ENCODE results near the gene HACE1.
A peak's percentile ranks its signal among the peaks of the same experiment; 100 is the strongest.
"Not testable (repeated sequence)": the region's sequence is repeated elsewhere in the genome, so short reads cannot be mapped to it uniquely, and the experiment has no call there.

The HACE1 gene

GRCh38 chr6:104859225-104860146, at the start of gene HACE1:
HACE1 (minus strand) TSS chr6:104859919; CDS start chr6:104859642, 277 bp downstream.
- peak; percentile 90 for DNase-seq

DNA sequence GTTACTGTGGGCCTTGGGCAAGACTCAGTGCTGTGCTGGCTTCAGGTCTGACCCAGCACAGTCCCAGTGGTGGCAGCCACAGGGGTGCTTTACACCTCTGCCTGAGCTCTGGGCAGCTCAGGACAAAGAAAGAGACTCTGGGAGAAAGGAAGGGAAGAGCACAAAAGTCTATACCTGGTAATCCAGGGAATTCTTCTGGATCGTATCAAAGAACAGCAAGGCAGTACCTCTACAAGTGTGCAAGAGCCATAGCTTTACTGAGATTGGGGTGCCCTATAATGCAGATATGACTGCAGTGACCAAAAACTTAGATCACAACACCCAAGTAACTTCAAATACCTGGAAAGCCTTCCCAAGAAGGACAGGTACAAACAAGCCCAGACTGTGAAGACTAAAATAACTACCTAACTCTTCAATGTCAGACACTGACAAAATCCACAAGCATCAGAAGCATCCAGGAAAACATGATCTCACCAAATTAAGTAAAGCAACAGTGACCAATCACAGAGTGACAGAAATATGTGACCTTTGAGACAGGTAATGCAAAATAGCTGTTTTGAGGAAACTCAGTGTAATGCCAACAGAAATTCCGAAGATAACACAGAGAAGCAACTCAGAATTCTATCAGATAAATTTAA, 49.3 kb upstream of the HACE1 start:
- DNase-seq, result no peak

GRCh38 chr6:104908031-104908887, 48.5 kb upstream of the HACE1 start:
- no peak for DNase-seq

GRCh38 chr6:104898893-104899292, 39.2 kb upstream of the HACE1 start:
- not testable (repeated sequence) for DNase-seq

GRCh38 chr6:104896914-104897313, 37.2 kb upstream of the HACE1 start:
- DNase-seq, result no peak

DNA sequence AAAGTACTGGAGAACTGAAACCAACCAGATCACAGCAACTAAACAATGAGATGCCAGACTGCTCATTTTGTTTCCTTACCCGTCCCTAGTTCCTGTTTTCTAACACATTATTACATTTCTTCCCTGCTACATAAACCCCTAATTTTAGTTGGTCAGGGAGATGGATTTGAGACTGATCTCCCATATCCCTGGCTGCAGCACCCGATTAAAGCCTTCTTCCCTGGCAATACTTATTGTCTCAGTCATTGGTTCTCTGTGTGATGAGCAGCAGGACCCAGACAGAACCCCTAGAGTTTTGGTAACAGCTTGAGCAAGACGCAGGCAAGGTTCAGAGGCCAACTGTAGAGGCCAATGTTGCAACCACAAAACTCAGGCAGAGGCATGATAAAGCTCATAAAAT, 28.3 kb upstream of the HACE1 start:
- DNase-seq, result no peak

DNA sequence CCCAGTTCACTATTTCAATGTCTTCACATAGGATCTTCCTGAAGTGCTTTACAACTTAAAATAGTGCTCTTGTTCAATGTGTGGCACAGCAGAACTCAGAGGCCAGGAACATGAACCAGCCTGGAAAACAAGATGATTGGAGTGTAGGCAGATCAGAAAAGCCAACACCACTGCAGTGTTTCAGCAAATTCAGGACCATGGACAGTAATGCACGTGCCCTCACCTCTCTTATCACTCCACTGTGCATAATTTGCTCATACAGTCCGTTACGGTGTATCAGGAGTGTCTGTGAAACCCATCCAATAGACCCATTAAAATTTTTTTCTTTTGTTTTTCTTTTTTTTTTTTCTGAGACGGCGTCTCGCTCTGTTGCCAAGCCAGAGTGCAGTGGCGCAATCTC, 27.6 kb upstream of the HACE1 start:
- no peak for DNase-seq

- no peak for DNase-seq
These were observed 25.9 kb upstream of the HACE1 start for GRCh38 chr6:104885518-104886043.

DNA sequence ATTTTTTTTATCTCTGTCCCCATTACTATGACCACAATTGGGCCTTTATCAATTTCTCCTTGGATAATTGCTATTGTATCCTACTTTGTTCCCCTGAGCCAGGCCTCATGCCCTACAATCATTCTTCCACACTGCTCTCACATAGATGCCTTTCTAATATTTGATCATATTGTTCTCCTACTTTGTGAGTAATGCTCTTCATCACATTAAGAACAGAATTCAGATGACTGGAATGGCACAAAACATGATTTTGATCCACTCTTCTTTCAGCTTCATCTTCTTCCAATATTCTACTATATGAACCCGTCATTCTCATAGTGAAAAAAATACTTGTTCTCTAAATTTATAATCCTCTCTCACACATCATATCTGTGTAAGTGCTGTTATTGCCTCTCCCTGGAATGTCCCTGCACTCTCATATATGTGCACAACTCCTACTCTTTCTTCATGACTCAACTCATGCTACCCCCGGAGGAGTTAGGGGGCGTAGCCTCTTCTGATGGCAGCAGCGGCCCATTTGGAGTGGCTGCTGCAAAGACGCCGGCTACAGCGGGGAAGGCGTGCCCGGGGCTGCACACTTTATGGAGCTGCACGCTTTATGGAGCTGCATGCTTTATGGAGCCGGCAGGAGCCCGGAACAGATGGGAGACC, 25.3 kb upstream of the HACE1 start:
- DNase-seq, result no peak

DNA sequence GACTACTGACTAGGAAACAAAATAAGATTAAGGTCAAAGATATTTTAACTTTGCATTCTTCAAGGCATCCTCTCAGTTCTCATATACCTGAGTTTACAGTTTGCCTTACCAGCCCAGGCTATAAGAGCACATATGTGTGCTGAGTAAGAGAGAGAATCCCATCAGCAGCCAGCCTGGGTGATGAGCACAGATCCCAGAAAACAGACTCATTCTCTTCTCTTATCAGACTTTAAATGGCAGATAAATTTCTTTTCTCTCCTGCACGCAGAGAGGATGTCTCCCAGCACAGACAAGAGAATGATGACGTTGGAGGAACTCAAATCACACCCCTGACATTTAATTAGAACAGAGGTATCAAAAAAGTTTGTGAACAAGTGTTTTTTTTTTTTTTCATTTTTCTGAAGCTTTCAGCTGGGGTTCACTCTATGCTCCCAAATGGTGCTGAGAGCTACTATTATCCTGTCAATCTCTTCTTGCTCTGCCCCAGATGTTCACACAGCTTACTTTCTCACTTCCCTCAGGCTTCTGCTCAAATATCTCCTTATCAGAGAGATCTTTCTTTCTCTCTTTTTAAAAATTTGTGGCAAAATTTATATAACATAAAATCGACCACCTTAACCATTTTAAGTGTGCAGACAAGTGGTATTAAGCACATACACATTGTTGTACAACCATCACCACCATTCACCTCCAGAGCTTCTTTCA, 22.4 kb upstream of the HACE1 start:
- DNase-seq, result no peak

DNA sequence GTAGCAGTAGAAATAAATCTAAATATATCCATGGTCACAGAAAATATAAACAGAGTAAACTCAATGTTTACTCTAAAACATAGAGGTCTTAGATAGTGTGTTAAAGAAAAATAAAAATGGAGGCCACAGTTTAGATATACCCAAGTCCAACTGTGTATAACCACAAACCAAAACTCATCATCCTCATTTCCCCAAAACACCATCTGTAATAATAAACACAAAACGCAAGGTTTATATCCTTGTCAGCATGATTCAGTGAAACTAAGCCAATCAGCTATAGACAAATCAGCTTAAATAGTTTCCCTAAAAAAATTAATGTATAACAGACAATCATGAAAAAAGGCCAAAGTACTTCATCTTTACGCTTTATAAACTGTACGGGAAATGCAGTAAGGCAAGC, 2.7 kb upstream of the HACE1 start:
- DNase-seq, result no peak

DNA sequence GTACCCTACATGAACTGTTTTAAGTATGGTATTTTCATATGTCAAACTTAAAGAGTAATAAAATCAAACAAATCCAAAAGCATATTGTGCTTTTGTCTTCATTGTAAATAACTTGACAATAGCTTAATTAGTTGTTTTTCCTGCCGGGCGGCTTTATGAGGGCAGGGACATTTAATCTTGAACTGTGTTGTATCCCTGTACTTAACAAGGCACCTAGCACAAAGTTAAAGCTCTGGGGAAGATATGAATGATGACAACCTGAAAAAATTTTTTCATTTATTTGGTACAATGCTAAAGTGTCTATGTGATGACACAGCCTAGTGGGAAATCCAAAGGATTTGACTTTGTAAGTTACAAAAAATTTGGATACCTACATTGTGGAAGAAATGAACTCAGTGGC, 502 bp upstream of the HACE1 start:
- DNase-seq, result no peak

DNA sequence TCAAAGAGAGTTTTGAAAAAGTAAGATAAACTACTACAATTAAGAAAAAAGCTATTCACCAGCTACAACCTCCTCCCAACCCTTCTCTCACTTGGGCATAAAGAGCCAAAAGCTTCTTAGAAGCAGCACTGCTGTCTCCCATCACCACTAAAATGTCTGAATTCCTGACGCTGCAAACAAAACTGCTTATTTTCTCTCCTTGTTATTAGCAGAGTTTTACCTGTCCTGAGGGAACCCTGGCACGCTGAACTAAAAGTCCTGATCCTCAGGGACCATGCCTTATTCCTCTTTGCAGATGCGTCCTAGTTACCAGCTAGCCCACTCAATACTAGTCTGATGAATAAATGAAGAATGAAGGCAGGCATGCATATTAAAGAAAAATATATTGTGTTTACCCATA, 1.1 kb downstream of the HACE1 start:
- no peak for DNase-seq

- DNase-seq, result no peak
These were observed 4.2 kb downstream of the HACE1 start for GRCh38 chr6:104855507-104855906.

DNA sequence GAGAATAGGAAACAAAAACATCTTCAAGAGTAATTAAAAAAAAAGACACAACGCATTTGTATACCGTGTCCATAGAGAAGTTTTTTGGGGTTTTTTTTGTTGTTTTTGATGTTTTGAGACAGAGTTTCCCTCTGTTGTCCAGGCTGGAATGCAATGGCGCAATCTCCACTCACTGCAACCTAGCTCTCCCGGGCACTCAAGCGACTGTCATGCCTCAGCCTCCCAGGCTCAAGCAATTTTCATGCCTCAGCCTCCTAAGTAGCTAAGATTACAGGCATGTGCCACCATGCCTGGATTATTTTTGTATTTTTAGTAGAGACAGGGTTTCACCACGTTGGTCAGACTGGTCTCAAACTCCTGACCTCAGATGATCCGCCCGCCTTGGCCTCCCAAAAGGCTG, 12.0 kb downstream of the HACE1 start:
- not testable (repeated sequence) for DNase-seq

GRCh38 chr6:104843229-104843628, 16.5 kb downstream of the HACE1 start:
- DNase-seq, result no peak

- DNase-seq, result no peak
These were observed 22.6 kb downstream of the HACE1 start for GRCh38 chr6:104837158-104837557.

- DNase-seq, result not testable (repeated sequence)
These were observed 23.2 kb downstream of the HACE1 start for GRCh38 chr6:104836479-104837020.

GRCh38 chr6:104835782-104836181, 23.9 kb downstream of the HACE1 start:
- no peak for DNase-seq

GRCh38 chr6:104829183-104829958, 30.3 kb downstream of the HACE1 start:
- DNase-seq, result no peak

- DNase-seq, result no peak
These were observed 31.2 kb downstream of the HACE1 start for GRCh38 chr6:104828478-104828877.

All from stimulated activated CD4-positive, alpha-beta T cell treated with anti-CD3 and anti-CD28 coated beads, Interleukin-4, amount 100 ng/mL, for 1 hour (primary cell).